ENCODE measurements around the gene PLEKHN1.
A peak's percentile ranks its signal among the peaks of the same experiment; 100 is the strongest.
"Not testable (repeated sequence)": the region's sequence is repeated elsewhere in the genome, so short reads cannot be mapped to it uniquely, and the experiment has no call there.

The PLEKHN1 gene

GRCh38 chr1:1006305-1007159 is 40.2 kb downstream of the PLEKHN1 start:
- H3K4me1 ChIP-seq (ENCODE audit: control insufficient read depth, insufficient read depth, low read length, poor library complexity, severe bottlenecking) = peaks cover 36% of the 10 kb centered on the region
- WGBS, 2 experiments (ENCODE audit: insufficient coverage in 2 of 2) = 92% methylated on average over 36 to 37 of the region's 37 CpGs
- no peaks in the 10 kb centered on the region for H3K9me3 ChIP-seq (ENCODE audit: control insufficient read depth, low read length)
- no peak overlapping the region for H3K4me3 ChIP-seq (ENCODE audit: extremely low read depth, insufficient read depth, low read length, poor library complexity, severe bottlenecking)
- H3K27ac ChIP-seq (ENCODE audit: low read depth, low read length, severe bottlenecking) = no peak overlapping the region
- no peaks in the 10 kb centered on the region for H3K36me3 ChIP-seq (ENCODE audit: control insufficient read depth, insufficient read depth, low read length)

GRCh38 chr1:1010131-1010530 is 43.8 kb downstream of the PLEKHN1 start:
- H3K27ac ChIP-seq (ENCODE audit: low read depth, low read length, severe bottlenecking); H3K9me3 ChIP-seq (ENCODE audit: control insufficient read depth, low read length); H3K36me3 ChIP-seq (ENCODE audit: control insufficient read depth, insufficient read depth, low read length); H3K4me3 ChIP-seq (ENCODE audit: extremely low read depth, insufficient read depth, low read length, poor library complexity, severe bottlenecking): not testable (repeated sequence)
- WGBS, 2 experiments (ENCODE audit: insufficient coverage in 2 of 2) = 80 to 97% methylated on average over 5 to 6 of the region's 8 CpGs
- H3K4me1 ChIP-seq (ENCODE audit: control insufficient read depth, insufficient read depth, low read length, poor library complexity, severe bottlenecking) = peaks cover 19% of the 10 kb centered on the region

GRCh38 chr1:1011396-1011949 is 45.2 kb downstream of the PLEKHN1 start:
- Histone ChIP-seq H3K4me3 (ENCODE audit: extremely low read depth, insufficient read depth, low read length, poor library complexity, severe bottlenecking) (no peak overlapping the region), H3K27ac (ENCODE audit: low read depth, low read length, severe bottlenecking) (no peak overlapping the region), H3K4me1 (ENCODE audit: control insufficient read depth, insufficient read depth, low read length, poor library complexity, severe bottlenecking) (peaks cover 9% of the 10 kb centered on the region), H3K36me3 (ENCODE audit: control insufficient read depth, insufficient read depth, low read length) (no peaks in the 10 kb centered on the region), H3K9me3 (ENCODE audit: control insufficient read depth, low read length) (no peaks in the 10 kb centered on the region)
- 85 to 87% methylated on average over 10 to 12 of the region's 14 CpGs for WGBS, 2 experiments (ENCODE audit: insufficient coverage in 2 of 2)

GRCh38 chr1:1012736-1013104 is 46.4 kb downstream of the PLEKHN1 start:
- H3K36me3 ChIP-seq (ENCODE audit: control insufficient read depth, insufficient read depth, low read length); H3K4me1 ChIP-seq (ENCODE audit: control insufficient read depth, insufficient read depth, low read length, poor library complexity, severe bottlenecking); H3K9me3 ChIP-seq (ENCODE audit: control insufficient read depth, low read length): not testable (repeated sequence)
- Histone ChIP-seq H3K4me3 (ENCODE audit: extremely low read depth, insufficient read depth, low read length, poor library complexity, severe bottlenecking) (peak overlapping the region; percentile 41), H3K27ac (ENCODE audit: low read depth, low read length, severe bottlenecking) (peak overlapping the region; percentile 37)
- 63 to 96% methylated on average over 8 of the region's 13 CpGs for WGBS, 2 experiments (ENCODE audit: insufficient coverage in 2 of 2)

DNA sequence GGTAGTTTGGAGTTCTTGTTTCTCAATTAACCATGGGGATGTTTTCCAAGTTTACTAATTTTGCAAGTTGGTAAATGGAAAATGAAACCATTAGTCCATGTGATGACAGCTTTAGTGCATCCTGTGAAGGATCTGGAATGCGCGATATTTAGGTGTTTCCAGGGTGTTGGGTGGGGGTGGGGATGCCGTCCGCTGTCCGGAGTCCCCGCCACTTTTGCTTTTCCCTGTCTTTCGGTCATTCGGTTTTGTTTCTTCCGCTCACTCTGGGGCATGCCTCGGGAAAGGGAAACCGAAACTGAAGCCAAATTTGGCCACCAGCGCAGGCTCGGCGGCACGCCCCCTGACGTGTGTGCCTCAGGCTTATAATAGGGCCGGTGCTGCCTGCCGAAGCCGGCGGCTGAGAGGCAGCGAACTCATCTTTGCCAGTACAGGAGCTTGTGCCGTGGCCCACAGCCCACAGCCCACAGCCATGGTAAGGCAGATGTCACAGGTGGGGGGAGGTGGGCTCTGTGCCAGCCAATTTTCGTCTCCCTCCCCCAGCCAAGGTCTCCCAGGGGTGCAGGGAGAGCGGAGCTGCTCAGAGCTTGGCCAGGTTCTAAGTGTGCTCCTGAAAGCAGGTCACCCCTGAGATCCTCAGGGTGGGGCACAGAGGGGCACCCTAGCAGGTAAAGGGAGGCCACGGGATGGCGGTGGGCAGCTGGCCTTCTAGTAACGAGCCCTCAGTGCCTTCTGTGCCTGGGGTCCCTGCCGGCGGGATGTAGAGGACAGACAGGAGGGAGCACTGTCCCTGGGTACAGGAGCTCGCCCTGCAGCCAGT is 47.0 kb downstream of the PLEKHN1 start, which contains the start of gene ISG15:
Gene ISG15 (plus strand): TSS at position 393 of the 817 bp plus-strand sequence. CDS start 77 bp downstream, at position 470.
- peak within 1 kb of the TSS; percentile 37 for H3K27ac ChIP-seq (ENCODE audit: low read depth, low read length, severe bottlenecking)
- WGBS, 2 experiments (ENCODE audit: insufficient coverage in 2 of 2) = 11% methylated on average over 19 to 23 of the region's 30 CpGs
- H3K4me3 ChIP-seq (ENCODE audit: extremely low read depth, insufficient read depth, low read length, poor library complexity, severe bottlenecking) = peak within 1 kb of the TSS; percentile 41
- peaks cover 7% of the 10 kb centered on the region for H3K4me1 ChIP-seq (ENCODE audit: control insufficient read depth, insufficient read depth, low read length, poor library complexity, severe bottlenecking)
- H3K9me3 ChIP-seq (ENCODE audit: control insufficient read depth, low read length) = no peaks in the 10 kb centered on the region
- no peaks in the 10 kb centered on the region for H3K36me3 ChIP-seq (ENCODE audit: control insufficient read depth, insufficient read depth, low read length)

GRCh38 chr1:1013922-1014648 is 47.8 kb downstream of the PLEKHN1 start:
- H3K27ac ChIP-seq (ENCODE audit: low read depth, low read length, severe bottlenecking) = no peak overlapping the region
- H3K4me3 ChIP-seq (ENCODE audit: extremely low read depth, insufficient read depth, low read length, poor library complexity, severe bottlenecking) = peak overlapping the region; percentile 41

GRCh38 chr1:1014799-1015681 is 48.8 kb downstream of the PLEKHN1 start:
- no peak overlapping the region for H3K4me3 ChIP-seq (ENCODE audit: extremely low read depth, insufficient read depth, low read length, poor library complexity, severe bottlenecking)
- no peaks in the 10 kb centered on the region for H3K9me3 ChIP-seq (ENCODE audit: control insufficient read depth, low read length)
- H3K4me1 ChIP-seq (ENCODE audit: control insufficient read depth, insufficient read depth, low read length, poor library complexity, severe bottlenecking) = peaks cover 7% of the 10 kb centered on the region
- no peaks in the 10 kb centered on the region for H3K36me3 ChIP-seq (ENCODE audit: control insufficient read depth, insufficient read depth, low read length)
- 83 to 90% methylated on average over 15 to 17 of the region's 20 CpGs for WGBS, 2 experiments (ENCODE audit: insufficient coverage in 2 of 2)
- no peak overlapping the region for H3K27ac ChIP-seq (ENCODE audit: low read depth, low read length, severe bottlenecking)

More at GRCh38 chr1:1013922-1014648, 47.8 kb downstream of the PLEKHN1 start:
- Histone ChIP-seq H3K36me3 (ENCODE audit: control insufficient read depth, insufficient read depth, low read length) (no peaks in the 10 kb centered on the region), H3K9me3 (ENCODE audit: control insufficient read depth, low read length) (no peaks in the 10 kb centered on the region), H3K4me1 (ENCODE audit: control insufficient read depth, insufficient read depth, low read length, poor library complexity, severe bottlenecking) (peaks cover 7% of the 10 kb centered on the region)
- WGBS, 2 experiments (ENCODE audit: insufficient coverage in 2 of 2) = 54 to 59% methylated on average over 27 to 38 of the region's 41 CpGs

DNA sequence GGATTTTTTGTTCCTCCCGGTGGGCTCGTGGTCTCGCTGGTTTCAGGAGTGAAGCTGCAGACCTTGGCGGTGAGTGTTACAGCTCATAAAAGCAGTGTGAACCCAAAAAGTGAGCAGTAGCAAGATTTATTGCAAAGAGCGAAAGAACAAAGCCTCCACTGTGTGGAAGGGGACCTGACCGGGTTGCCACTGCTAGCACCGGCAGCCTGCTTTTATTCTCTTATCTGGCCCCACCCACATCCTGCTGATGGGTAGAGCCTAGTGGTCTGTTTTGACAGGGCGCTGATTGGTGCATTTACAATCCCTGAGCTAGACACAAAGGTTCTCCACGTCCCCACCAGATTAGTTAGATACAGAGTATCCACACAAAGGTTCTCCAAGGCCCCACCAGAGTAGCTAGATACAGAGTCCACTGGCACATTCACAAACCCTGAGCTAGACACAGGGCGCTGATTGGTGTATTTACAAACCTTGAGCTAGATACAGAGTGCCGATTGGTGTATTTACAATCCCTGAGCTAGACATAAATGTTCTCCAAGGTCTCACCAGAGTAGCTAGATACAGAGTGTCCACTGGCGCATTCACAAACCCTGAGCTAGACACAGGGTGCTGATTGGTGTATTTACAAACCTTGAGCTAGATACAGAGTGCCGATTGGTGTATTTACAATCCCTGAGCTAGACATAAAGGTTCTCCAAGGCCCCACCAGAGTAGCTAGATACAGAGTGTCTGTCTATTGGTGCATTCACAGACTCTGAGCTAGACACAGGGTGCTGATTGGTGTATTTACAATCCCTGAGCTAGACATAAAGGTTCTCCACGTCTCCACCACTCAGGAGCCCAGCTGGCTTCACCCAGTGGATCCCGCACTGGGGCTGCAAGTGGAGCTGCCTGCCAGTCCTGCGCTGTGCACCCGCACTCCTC is 51.4 kb downstream of the PLEKHN1 start:
- H3K4me1 ChIP-seq (ENCODE audit: control insufficient read depth, insufficient read depth, low read length, poor library complexity, severe bottlenecking) = peaks cover 21% of the 10 kb centered on the region
- 86 to 93% methylated on average over 12 of the region's 17 CpGs for WGBS, 2 experiments (ENCODE audit: insufficient coverage in 2 of 2)
- H3K27ac ChIP-seq (ENCODE audit: low read depth, low read length, severe bottlenecking); H3K36me3 ChIP-seq (ENCODE audit: control insufficient read depth, insufficient read depth, low read length); H3K4me3 ChIP-seq (ENCODE audit: extremely low read depth, insufficient read depth, low read length, poor library complexity, severe bottlenecking); H3K9me3 ChIP-seq (ENCODE audit: control insufficient read depth, low read length): not testable (repeated sequence)

DNA sequence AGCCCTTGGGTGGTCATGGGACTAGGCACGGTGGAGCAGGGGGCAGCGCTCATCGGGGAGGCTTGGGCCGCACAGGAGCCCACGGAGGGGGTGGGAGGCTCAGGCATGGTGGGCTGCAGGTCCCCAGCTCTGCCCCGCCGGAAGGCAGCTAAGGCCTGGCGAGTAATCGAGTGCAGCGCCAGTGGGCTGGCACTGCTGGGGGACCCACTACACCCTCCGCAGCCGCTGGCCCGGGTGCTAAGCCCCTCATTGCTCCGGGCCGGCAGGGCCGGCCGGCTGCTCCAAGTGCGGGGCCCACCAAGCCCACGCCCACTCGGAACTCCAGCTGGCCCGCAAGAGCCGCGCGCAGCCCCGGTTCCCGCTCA is 52.0 kb downstream of the PLEKHN1 start:
- H3K27ac ChIP-seq (ENCODE audit: low read depth, low read length, severe bottlenecking); H3K36me3 ChIP-seq (ENCODE audit: control insufficient read depth, insufficient read depth, low read length); H3K4me3 ChIP-seq (ENCODE audit: extremely low read depth, insufficient read depth, low read length, poor library complexity, severe bottlenecking); H3K9me3 ChIP-seq (ENCODE audit: control insufficient read depth, low read length): not testable (repeated sequence)
- H3K4me1 ChIP-seq (ENCODE audit: control insufficient read depth, insufficient read depth, low read length, poor library complexity, severe bottlenecking) = peaks cover 25% of the 10 kb centered on the region
- WGBS, 2 experiments (ENCODE audit: insufficient coverage in 2 of 2) = 96 to 97% methylated on average over 19 to 26 of the region's 26 CpGs
